CD4-positive, alpha-beta memory T cell (primary cell): ENCODE results near the gene CACNA2D1. TPM values are rescaled to one million over a fixed set of nuclear protein-coding genes. Genes with fewer than 3 reads are reported as not detected.
A peak's percentile ranks its signal among the peaks of the same experiment; 100 is the strongest.

Experiments used
- CTCF ChIA-PET: fragments of 350-600 bp; sonication (Branson Sonifier 250); formaldehyde crosslinking; loops from one replicate; lab custom pipeline; 2021; ENCODE audit warnings: inconsistent platforms; ENCODE audit not compliant: partially characterized antibody; lab: Charles Lee
- POLR2A ChIA-PET: fragments of 350-600 bp; sonication (Branson Sonifier 250); formaldehyde crosslinking; loops from one replicate; lab custom pipeline; 2021; ENCODE audit not compliant: partially characterized antibody; lab: Charles Lee
- DNase-seq, 5 donors: peaks; one replicate each; pipeline versions ENCODE4 v3.0.0 to v3.0.0-alpha.2; 2020 to 2022; ENCODE audit warnings: mixed read lengths in 1 of 5
- H3K27ac ChIP-seq: one replicate; pipeline ENCODE4 v1.7.0; 2013; ENCODE audit warnings: low read depth, low read length
- H3K27me3 ChIP-seq: 2 replicates; pipeline ENCODE4 v1.7.0; 2013; ENCODE audit warnings: mild to moderate bottlenecking, low read length, moderate library complexity; ENCODE audit not compliant: insufficient read depth
- H3K36me3 ChIP-seq: 2 replicates; pipeline ENCODE4 v1.7.0; 2013; ENCODE audit warnings: mild to moderate bottlenecking, low read length, moderate library complexity; ENCODE audit not compliant: insufficient read depth
- H3K4me1 ChIP-seq: 2 replicates; pipeline ENCODE4 v1.7.0; 2013; ENCODE audit warnings: mild to moderate bottlenecking, low read length, moderate library complexity; ENCODE audit not compliant: insufficient read depth
- H3K4me3 ChIP-seq, 2 donors: one replicate each; pipeline ENCODE4 v1.7.0; 2013; ENCODE audit warnings: low read length in 2 of 2, mild to moderate bottlenecking in 1 of 2
- H3K9me3 ChIP-seq, 2 donors: one replicate each; pipeline ENCODE4 v1.7.0; 2013; ENCODE audit warnings: low read length in 2 of 2, control low read depth in 1 of 2; ENCODE audit not compliant: control insufficient read depth in 1 of 2
- H3K27ac Mint-ChIP-seq, 7 donors: one replicate each; pipeline ENCODE4 v1.8.0; 2020 to 2021; ENCODE audit warnings: mixed read lengths in 7 of 7, mild to moderate bottlenecking in 6 of 7, inconsistent platforms in 3 of 7, moderate library complexity in 3 of 7
- H3K27me3 Mint-ChIP-seq, 2 donors: one replicate each; pipeline ENCODE4 v1.8.0; 2020 to 2021; ENCODE audit warnings: mixed read lengths in 2 of 2
- H3K36me3 Mint-ChIP-seq, 2 donors: one replicate each; pipeline ENCODE4 v1.8.0; 2020 to 2021; ENCODE audit warnings: mixed read lengths in 2 of 2, inconsistent platforms in 1 of 2, mild to moderate bottlenecking in 1 of 2
- H3K4me1 Mint-ChIP-seq, 4 donors: one replicate each; pipeline ENCODE4 v1.8.0; 2020 to 2021; ENCODE audit warnings: mixed read lengths in 4 of 4, mild to moderate bottlenecking in 1 of 4
- H3K4me3 Mint-ChIP-seq, 8 donors: one replicate each; pipeline ENCODE4 v1.8.0; 2020 to 2021; ENCODE audit warnings: mixed read lengths in 8 of 8, mild to moderate bottlenecking in 7 of 8, moderate library complexity in 6 of 8, inconsistent platforms in 3 of 8
- H3K9me3 Mint-ChIP-seq, 8 donors: one replicate each; pipeline ENCODE4 v1.8.0; 2020 to 2021; ENCODE audit warnings: mixed read lengths in 8 of 8, mild to moderate bottlenecking in 5 of 8, inconsistent platforms in 3 of 8, moderate library complexity in 1 of 8
- intact Hi-C: fragments of 100-400 bp; cut with micrococcal nuclease; formaldehyde crosslinking; loops from one replicate; pipeline ENCODE4 v1.15.1; 2023
- polyA plus RNA-seq, 2 donors: library from polyadenylated mRNA; unstranded; fragments of 300-500 nt; fragmentation: Illumina TruSeq; gene quantifications; one replicate each; pipeline ENCODE4 v1.2.3, GENCODE V29; 2021
- total RNA-seq, 2 experiments: library from RNA; stranded (reverse); gene quantifications; one replicate each; pipeline ENCODE4 v1.2.3, GENCODE V29; 2021

CACNA2D1 gene
- total and polyA plus RNA-seq, 4 experiments from 2014 or later = not detected

DNA sequence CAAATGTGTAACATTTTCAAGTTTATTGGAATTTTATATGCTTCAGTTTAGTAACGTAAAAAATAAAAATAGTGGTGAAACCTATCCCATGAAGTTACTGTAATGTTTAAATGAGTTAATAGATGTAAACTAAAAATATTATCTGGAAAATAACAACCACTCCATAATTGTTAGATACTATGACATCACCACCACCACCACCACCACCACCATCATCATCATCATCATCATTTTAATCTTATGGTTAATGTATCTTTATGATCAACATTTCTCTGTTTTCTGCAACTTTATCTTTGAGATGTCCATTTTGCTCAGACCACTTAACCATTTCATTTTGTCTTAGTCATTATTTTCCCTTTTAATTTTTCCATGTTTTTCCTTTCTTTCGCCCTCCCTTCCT, 23.4 kb upstream of the CACNA2D1 start:
- Histone ChIP-seq H3K27ac (no peak overlapping the region), H3K9me3 (no peaks in the 10 kb centered on the region), H3K36me3 (no peaks in the 10 kb centered on the region), H3K4me3 (no peak overlapping the region), H3K4me1 (no peaks in the 10 kb centered on the region), H3K27me3 (no peaks in the 10 kb centered on the region)
- H3K4me3 Mint-ChIP-seq = no peak overlapping the region
- ChIA-PET POLR2A (no interaction called here), CTCF (no interaction called here)
- no peaks in the 10 kb centered on the region for H3K4me1 Mint-ChIP-seq
- no peaks in the 10 kb centered on the region for H3K27me3 Mint-ChIP-seq
- intact Hi-C loops = no loop called here
- peaks cover 0 to 16% (median 5%) of the 10 kb centered on the region in 8 donors for H3K9me3 Mint-ChIP-seq
- H3K36me3 Mint-ChIP-seq = no peaks in the 10 kb centered on the region
- no peak for DNase-seq
- H3K27ac Mint-ChIP-seq = no peak overlapping the region

DNA sequence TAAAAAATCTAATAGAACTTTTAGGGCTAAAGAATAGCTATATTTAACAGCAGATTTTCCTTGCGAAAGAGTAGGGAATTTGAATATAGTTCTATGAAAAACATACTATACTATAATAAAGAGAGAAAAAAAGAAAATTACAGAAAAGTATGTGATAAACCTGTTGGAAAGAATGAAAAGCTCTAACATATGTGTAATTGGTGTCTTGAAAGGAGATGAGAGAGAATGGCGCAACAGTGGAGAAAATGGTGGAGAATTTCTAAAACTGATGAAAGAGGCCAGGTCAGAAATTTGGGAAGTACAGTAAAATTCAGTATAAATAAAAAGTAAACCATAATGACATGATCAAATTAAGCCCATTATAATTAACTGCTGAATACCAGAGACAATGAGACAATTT, 20.8 kb upstream of the CACNA2D1 start:
- Mint-ChIP-seq H3K27ac (no peak overlapping the region), H3K36me3 (no peaks in the 10 kb centered on the region), H3K27me3 (no peaks in the 10 kb centered on the region), H3K9me3 (peaks cover 0 to 12% (median 3%) of the 10 kb centered on the region in 8 donors), H3K4me1 (no peaks in the 10 kb centered on the region), H3K4me3 (no peak overlapping the region)
- Histone ChIP-seq H3K4me1 (no peaks in the 10 kb centered on the region), H3K27me3 (no peaks in the 10 kb centered on the region), H3K27ac (no peak overlapping the region), H3K36me3 (no peaks in the 10 kb centered on the region), H3K9me3 (no peaks in the 10 kb centered on the region), H3K4me3 (no peak overlapping the region)
- DNase-seq = no peak
- CTCF ChIA-PET = no interaction called here
- intact Hi-C loops = no loop called here
- POLR2A ChIA-PET = no interaction called here

GRCh38 chr7:82455295-82455694, 11.7 kb upstream of the CACNA2D1 start:
- Mint-ChIP-seq H3K27me3 (no peaks in the 10 kb centered on the region), H3K4me3 (no peak overlapping the region)
- intact Hi-C loops = no loop called here

GRCh38 chr7:82450759-82451158, 7.2 kb upstream of the CACNA2D1 start:
- Mint-ChIP-seq H3K4me3 (no peak overlapping the region), H3K27me3 (peaks cover 0 to 4% of the 10 kb centered on the region in 2 donors), H3K36me3 (no peaks in the 10 kb centered on the region), H3K4me1 (no peaks in the 10 kb centered on the region), H3K27ac (no peak overlapping the region), H3K9me3 (peaks cover 0 to 3% (median 0%) of the 10 kb centered on the region in 8 donors)
- Histone ChIP-seq H3K4me3 (no peak overlapping the region), H3K4me1 (no peaks in the 10 kb centered on the region), H3K27me3 (no peaks in the 10 kb centered on the region), H3K27ac (no peak overlapping the region), H3K9me3 (no peaks in the 10 kb centered on the region), H3K36me3 (no peaks in the 10 kb centered on the region)
- no peak for DNase-seq
- POLR2A ChIA-PET = no interaction called here
- CTCF ChIA-PET = no interaction called here
- intact Hi-C loops = no loop called here

More at GRCh38 chr7:82455295-82455694, 11.7 kb upstream of the CACNA2D1 start:
- no peaks in the 10 kb centered on the region for H3K36me3 Mint-ChIP-seq
- ChIA-PET CTCF (no interaction called here), POLR2A (no interaction called here)
- Histone ChIP-seq H3K27ac (no peak overlapping the region), H3K9me3 (no peaks in the 10 kb centered on the region), H3K27me3 (no peaks in the 10 kb centered on the region), H3K4me3 (no peak overlapping the region), H3K36me3 (no peaks in the 10 kb centered on the region), H3K4me1 (no peaks in the 10 kb centered on the region)
- DNase-seq = no peak
- no peak overlapping the region for H3K27ac Mint-ChIP-seq
- peaks cover 0 to 12% (median 5%) of the 10 kb centered on the region in 8 donors for H3K9me3 Mint-ChIP-seq
- H3K4me1 Mint-ChIP-seq = no peaks in the 10 kb centered on the region

DNA sequence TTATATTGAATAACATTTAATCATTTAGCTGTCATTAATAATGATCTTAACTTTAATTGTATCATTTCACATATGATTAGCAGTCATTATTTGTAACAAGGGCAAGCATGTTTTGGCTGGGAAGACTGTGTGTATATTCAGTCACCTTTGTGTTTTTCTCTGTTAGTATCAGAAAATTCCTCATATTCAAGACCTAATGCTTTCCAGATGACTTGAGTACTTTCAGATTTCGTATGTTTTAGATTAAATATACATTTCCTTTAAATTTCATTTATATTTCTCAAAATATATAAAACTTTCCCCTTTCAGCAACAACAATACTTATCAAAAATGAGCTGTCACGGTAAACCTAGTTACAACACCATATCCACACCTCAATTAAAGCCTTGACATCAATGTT, 6.3 kb upstream of the CACNA2D1 start:
- ChIA-PET POLR2A (no interaction called here), CTCF (no interaction called here)
- H3K4me3 ChIP-seq = no peak overlapping the region
- intact Hi-C loops = no loop called here
- no peak overlapping the region for H3K27ac ChIP-seq
- Mint-ChIP-seq H3K4me1 (no peaks in the 10 kb centered on the region), H3K27me3 (peaks cover 4 to 10% of the 10 kb centered on the region in 2 donors), H3K4me3 (no peak overlapping the region), H3K36me3 (no peaks in the 10 kb centered on the region), H3K27ac (no peak overlapping the region), H3K9me3 (peaks cover 0 to 8% (median 3%) of the 10 kb centered on the region in 8 donors)
- H3K27me3 ChIP-seq = no peaks in the 10 kb centered on the region
- no peaks in the 10 kb centered on the region for H3K4me1 ChIP-seq
- H3K9me3 ChIP-seq = no peaks in the 10 kb centered on the region
- no peak for DNase-seq
- no peaks in the 10 kb centered on the region for H3K36me3 ChIP-seq

GRCh38 chr7:82446897-82447296, 3.3 kb upstream of the CACNA2D1 start:
- H3K4me1 Mint-ChIP-seq = peaks cover 0 to 11% (median 2%) of the 10 kb centered on the region in 4 donors
- no peak overlapping the region for H3K27ac Mint-ChIP-seq
- H3K4me3 ChIP-seq = no peak overlapping the region
- ChIA-PET POLR2A (no interaction called here), CTCF (no interaction called here)
- no peak for DNase-seq
- no peaks in the 10 kb centered on the region for H3K36me3 ChIP-seq
- H3K4me3 Mint-ChIP-seq = no peak overlapping the region
- no peaks in the 10 kb centered on the region for H3K9me3 ChIP-seq
- peaks cover 6% of the 10 kb centered on the region for H3K27me3 ChIP-seq
- H3K36me3 Mint-ChIP-seq = no peaks in the 10 kb centered on the region
- intact Hi-C loops = no loop called here
- H3K27me3 Mint-ChIP-seq = peaks cover 17 to 23% of the 10 kb centered on the region in 2 donors
- no peaks in the 10 kb centered on the region for H3K4me1 ChIP-seq
- no peak overlapping the region for H3K27ac ChIP-seq
- H3K9me3 Mint-ChIP-seq = peaks cover 0 to 17% (median 5%) of the 10 kb centered on the region in 8 donors

GRCh38 chr7:82445271-82445670, 1.7 kb upstream of the CACNA2D1 start:
- CTCF ChIA-PET = no interaction called here
- intact Hi-C loops = no loop called here
- POLR2A ChIA-PET = no interaction called here
- no peaks in the 10 kb centered on the region for H3K9me3 ChIP-seq
- H3K27ac ChIP-seq = no peak overlapping the region
- peaks cover 0 to 22% (median 5%) of the 10 kb centered on the region in 8 donors for H3K9me3 Mint-ChIP-seq
- H3K4me3 Mint-ChIP-seq = peak overlapping the region in 2 of 8 donors; percentile 21 to 52
- no peaks in the 10 kb centered on the region for H3K4me1 ChIP-seq
- H3K27ac Mint-ChIP-seq = no peak overlapping the region
- H3K4me1 Mint-ChIP-seq = peaks cover 0 to 11% (median 2%) of the 10 kb centered on the region in 4 donors
- H3K27me3 Mint-ChIP-seq = peaks cover 23 to 27% of the 10 kb centered on the region in 2 donors
- H3K4me3 ChIP-seq = no peak overlapping the region
- H3K27me3 ChIP-seq = peaks cover 6% of the 10 kb centered on the region
- no peak for DNase-seq
- H3K36me3 ChIP-seq = no peaks in the 10 kb centered on the region
- no peaks in the 10 kb centered on the region for H3K36me3 Mint-ChIP-seq
